Measurements from ENCODE around the gene DYNC1LI1.

The DYNC1LI1 gene

GRCh38 chr3:32570421-32571191, at the start of gene DYNC1LI1:
TSS of gene DYNC1LI1 (minus strand) at chr3:32570858. CDS start at chr3:32570770, 88 bp downstream.
- peak within 1 kb of the TSS; percentile 92 for H3K4me3 ChIP-seq (ENCODE audit: low read length)
- H3K27me3 ChIP-seq (ENCODE audit: control insufficient read depth, insufficient read depth, low read length) = no peaks in the 10 kb centered on the region
- no peaks in the 10 kb centered on the region for H3K9me3 ChIP-seq (ENCODE audit: control insufficient read depth, low read length)
- peaks cover 19% of the 10 kb centered on the region for H3K4me1 ChIP-seq (ENCODE audit: control insufficient read depth, insufficient read depth, low read length)
- H3K36me3 ChIP-seq (ENCODE audit: control insufficient read depth, insufficient read depth, low read length) = no peaks in the 10 kb centered on the region
- peak within 1 kb of the TSS; percentile 92 for H3K9ac ChIP-seq (ENCODE audit: low read length)

DNA sequence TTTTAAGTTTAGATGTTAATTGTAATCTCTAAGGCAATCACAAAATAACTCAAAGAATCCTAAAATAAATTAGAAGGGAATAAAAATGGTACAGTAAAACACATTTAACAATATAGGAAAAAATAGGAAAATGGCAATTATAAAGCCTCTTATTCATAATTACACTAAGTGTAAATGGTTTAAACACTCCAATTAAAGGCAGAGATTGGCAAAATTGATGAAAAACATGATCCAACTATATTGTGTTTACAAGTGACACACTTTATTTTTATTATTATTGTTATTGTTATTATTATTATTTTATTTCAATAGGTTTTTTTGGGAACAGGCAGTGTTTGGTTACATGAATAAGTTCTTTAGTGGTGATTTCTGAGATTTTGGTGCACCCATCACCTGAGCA, 48.7 kb upstream of the DYNC1LI1 start:
- H3K9me3 ChIP-seq (ENCODE audit: control insufficient read depth, low read length) = no peaks in the 10 kb centered on the region
- H3K4me1 ChIP-seq (ENCODE audit: control insufficient read depth, insufficient read depth, low read length) = no peaks in the 10 kb centered on the region
- H3K9ac ChIP-seq (ENCODE audit: low read length) = no peak overlapping the region
- no peak overlapping the region for H3K4me3 ChIP-seq (ENCODE audit: low read length)
- no peaks in the 10 kb centered on the region for H3K36me3 ChIP-seq (ENCODE audit: control insufficient read depth, insufficient read depth, low read length)
- H3K27me3 ChIP-seq (ENCODE audit: control insufficient read depth, insufficient read depth, low read length) = no peaks in the 10 kb centered on the region

- Histone ChIP-seq H3K27me3 (ENCODE audit: control insufficient read depth, insufficient read depth, low read length) (no peaks in the 10 kb centered on the region), H3K36me3 (ENCODE audit: control insufficient read depth, insufficient read depth, low read length) (no peaks in the 10 kb centered on the region), H3K9me3 (ENCODE audit: control insufficient read depth, low read length) (no peaks in the 10 kb centered on the region), H3K4me1 (ENCODE audit: control insufficient read depth, insufficient read depth, low read length) (no peaks in the 10 kb centered on the region), H3K9ac (ENCODE audit: low read length) (no peak overlapping the region), H3K4me3 (ENCODE audit: low read length) (no peak overlapping the region)
Observed at GRCh38 chr3:32616267-32616962, 45.8 kb upstream of the DYNC1LI1 start.

DNA sequence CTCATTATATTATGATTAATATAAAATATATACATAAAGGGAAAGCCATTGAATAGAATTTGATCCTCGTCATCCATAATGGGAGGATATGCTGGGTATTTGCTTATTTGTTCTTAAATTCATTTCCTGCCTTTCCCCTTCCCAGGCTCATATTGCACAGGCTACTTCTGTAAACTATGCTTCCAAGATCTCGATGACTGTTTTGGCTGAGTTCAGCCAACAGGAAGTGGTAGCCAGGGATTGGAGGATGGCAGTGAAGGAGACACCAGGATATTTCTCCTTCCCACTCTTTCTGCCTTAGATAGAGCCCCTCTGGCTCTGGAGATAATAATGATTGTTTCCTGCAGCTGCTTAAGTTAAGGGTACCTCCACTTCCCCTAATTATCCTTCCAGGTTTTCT, 44.3 kb upstream of the DYNC1LI1 start:
- no peak overlapping the region for H3K9ac ChIP-seq (ENCODE audit: low read length)
- no peaks in the 10 kb centered on the region for H3K36me3 ChIP-seq (ENCODE audit: control insufficient read depth, insufficient read depth, low read length)
- no peak overlapping the region for H3K4me3 ChIP-seq (ENCODE audit: low read length)
- H3K4me1 ChIP-seq (ENCODE audit: control insufficient read depth, insufficient read depth, low read length) = no peaks in the 10 kb centered on the region
- H3K9me3 ChIP-seq (ENCODE audit: control insufficient read depth, low read length) = no peaks in the 10 kb centered on the region
- no peaks in the 10 kb centered on the region for H3K27me3 ChIP-seq (ENCODE audit: control insufficient read depth, insufficient read depth, low read length)

DNA sequence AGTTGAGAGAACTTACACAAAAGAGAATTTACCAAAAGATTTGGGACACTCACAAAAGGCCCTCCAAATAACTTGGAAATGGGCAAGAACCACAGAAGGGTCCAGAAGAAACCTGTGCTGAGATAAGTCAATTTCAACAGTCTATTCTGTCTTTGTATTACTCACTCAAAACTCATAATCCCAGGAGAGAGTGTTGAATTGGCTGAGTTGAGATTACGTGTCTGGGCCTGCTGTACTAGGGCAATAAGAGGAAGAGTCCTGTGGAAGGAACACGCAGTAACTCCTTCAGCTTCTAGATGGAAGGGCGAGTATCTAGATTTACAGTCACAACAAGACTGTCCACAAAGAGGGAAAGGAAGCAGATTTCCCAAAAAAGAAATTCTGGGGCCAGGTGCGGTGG, 42.5 kb upstream of the DYNC1LI1 start:
- H3K4me3 ChIP-seq (ENCODE audit: low read length) = no peak overlapping the region
- no peaks in the 10 kb centered on the region for H3K4me1 ChIP-seq (ENCODE audit: control insufficient read depth, insufficient read depth, low read length)
- no peak overlapping the region for H3K9ac ChIP-seq (ENCODE audit: low read length)
- no peaks in the 10 kb centered on the region for H3K9me3 ChIP-seq (ENCODE audit: control insufficient read depth, low read length)
- no peaks in the 10 kb centered on the region for H3K36me3 ChIP-seq (ENCODE audit: control insufficient read depth, insufficient read depth, low read length)
- no peaks in the 10 kb centered on the region for H3K27me3 ChIP-seq (ENCODE audit: control insufficient read depth, insufficient read depth, low read length)

DNA sequence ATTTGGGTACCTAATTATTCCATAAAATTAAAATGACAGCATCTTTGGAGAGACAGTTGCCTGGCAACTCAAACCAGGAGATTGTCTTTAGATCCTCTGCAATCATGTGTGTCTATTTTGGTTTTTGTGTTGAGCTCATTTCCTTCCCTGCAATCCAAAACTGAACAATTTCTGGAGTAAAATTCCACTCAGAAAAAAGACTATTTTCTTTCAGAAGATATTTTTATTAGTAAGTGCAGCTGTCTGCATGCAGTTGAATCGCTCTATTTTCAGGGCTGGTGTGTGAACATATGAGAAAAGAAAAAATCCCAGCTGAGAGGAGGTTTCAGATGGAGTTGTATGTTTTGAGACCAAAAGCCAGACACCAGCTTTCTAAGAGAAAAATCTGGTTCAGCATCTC, 41.9 kb upstream of the DYNC1LI1 start:
- Histone ChIP-seq H3K9ac (ENCODE audit: low read length) (no peak overlapping the region), H3K36me3 (ENCODE audit: control insufficient read depth, insufficient read depth, low read length) (no peaks in the 10 kb centered on the region), H3K9me3 (ENCODE audit: control insufficient read depth, low read length) (no peaks in the 10 kb centered on the region), H3K4me3 (ENCODE audit: low read length) (no peak overlapping the region), H3K4me1 (ENCODE audit: control insufficient read depth, insufficient read depth, low read length) (no peaks in the 10 kb centered on the region), H3K27me3 (ENCODE audit: control insufficient read depth, insufficient read depth, low read length) (no peaks in the 10 kb centered on the region)

DNA sequence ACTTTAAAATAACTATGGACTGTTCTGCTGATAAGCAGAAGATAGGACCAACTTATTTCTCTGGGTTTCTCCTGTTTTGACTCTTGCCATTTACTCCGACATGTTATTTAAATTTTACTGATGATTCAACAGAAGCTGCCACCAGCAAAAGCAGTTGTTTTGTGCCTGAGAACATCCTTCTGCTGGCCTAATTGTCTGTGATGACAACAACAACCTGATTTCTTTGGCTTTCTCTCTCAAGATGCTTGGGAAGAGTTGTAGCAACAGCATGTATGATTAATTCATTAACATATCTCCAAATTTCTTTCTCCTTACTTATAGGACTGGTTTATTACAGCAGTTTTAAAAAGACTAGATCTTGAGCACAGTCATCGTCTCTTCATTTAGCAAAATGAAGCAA, 36.9 kb upstream of the DYNC1LI1 start:
- Histone ChIP-seq H3K9ac (ENCODE audit: low read length) (no peak overlapping the region), H3K27me3 (ENCODE audit: control insufficient read depth, insufficient read depth, low read length) (no peaks in the 10 kb centered on the region), H3K4me3 (ENCODE audit: low read length) (no peak overlapping the region), H3K4me1 (ENCODE audit: control insufficient read depth, insufficient read depth, low read length) (peaks cover 9% of the 10 kb centered on the region), H3K9me3 (ENCODE audit: control insufficient read depth, low read length) (no peaks in the 10 kb centered on the region), H3K36me3 (ENCODE audit: control insufficient read depth, insufficient read depth, low read length) (no peaks in the 10 kb centered on the region)

DNA sequence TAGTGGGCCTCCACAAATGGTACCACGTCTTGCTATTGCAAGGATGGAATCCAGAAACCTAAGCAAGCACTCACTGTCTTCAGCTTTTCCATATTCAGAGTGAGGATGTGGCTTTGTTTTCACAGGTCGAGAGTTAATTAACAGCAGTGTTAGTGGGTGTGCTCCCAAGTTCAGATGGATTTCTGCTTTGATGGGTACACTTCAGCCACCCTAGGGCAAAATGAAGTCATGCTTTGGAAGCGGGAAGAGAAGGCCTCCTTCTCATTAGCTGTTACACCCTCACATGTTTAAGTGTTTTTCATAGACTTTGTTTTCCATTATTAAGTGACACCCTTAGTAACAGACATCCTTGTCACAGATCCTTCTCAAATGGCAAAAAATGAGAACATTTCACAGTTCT, 36.3 kb upstream of the DYNC1LI1 start:
- peaks cover 9% of the 10 kb centered on the region for H3K4me1 ChIP-seq (ENCODE audit: control insufficient read depth, insufficient read depth, low read length)
- no peaks in the 10 kb centered on the region for H3K9me3 ChIP-seq (ENCODE audit: control insufficient read depth, low read length)
- H3K27me3 ChIP-seq (ENCODE audit: control insufficient read depth, insufficient read depth, low read length) = no peaks in the 10 kb centered on the region
- no peak overlapping the region for H3K9ac ChIP-seq (ENCODE audit: low read length)
- H3K36me3 ChIP-seq (ENCODE audit: control insufficient read depth, insufficient read depth, low read length) = no peaks in the 10 kb centered on the region
- no peak overlapping the region for H3K4me3 ChIP-seq (ENCODE audit: low read length)

DNA sequence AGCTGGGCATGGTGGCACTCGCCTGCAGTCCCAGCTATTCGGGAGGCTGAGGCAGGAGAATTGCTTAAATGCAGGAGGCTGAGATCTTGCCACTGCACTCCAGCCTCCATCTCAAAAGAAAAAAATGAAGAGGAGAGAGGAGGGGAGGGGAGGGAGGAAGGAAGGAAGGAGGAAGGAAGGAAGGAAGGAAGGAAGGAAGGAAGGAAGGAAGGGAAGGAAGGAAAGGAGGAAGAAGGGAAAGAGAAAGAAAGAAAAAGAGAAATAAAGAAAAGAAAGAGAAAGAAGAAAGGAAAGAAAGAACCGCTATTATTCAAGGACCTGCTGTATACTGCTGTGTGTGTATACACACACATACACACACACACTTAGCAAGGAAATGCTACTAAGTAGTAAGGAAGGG, 35.6 kb upstream of the DYNC1LI1 start:
- H3K4me1 ChIP-seq (ENCODE audit: control insufficient read depth, insufficient read depth, low read length) = peaks cover 9% of the 10 kb centered on the region
- no peaks in the 10 kb centered on the region for H3K36me3 ChIP-seq (ENCODE audit: control insufficient read depth, insufficient read depth, low read length)
- no peak overlapping the region for H3K9ac ChIP-seq (ENCODE audit: low read length)
- no peaks in the 10 kb centered on the region for H3K27me3 ChIP-seq (ENCODE audit: control insufficient read depth, insufficient read depth, low read length)
- H3K9me3 ChIP-seq (ENCODE audit: control insufficient read depth, low read length) = no peaks in the 10 kb centered on the region
- no peak overlapping the region for H3K4me3 ChIP-seq (ENCODE audit: low read length)

DNA sequence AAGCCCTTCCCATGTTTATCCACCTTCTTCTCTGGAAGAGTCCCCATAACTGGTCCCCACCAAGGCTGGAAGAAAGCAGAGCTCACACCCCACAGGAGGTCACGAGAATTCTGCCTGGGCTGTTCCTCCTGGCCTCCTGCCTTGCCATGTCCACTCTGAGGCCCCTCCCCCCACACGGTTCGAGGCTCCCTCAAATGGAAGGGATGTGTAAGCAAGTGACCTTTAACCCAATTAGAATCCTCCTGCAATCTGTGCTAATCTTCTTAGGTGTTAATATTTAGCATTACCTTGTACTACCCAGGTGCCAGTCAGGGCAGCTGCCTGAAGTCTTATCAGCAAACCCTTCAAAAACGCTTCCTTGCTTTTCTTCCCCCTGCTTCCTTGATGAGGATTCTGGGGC, 32.4 kb upstream of the DYNC1LI1 start:
- Histone ChIP-seq H3K4me3 (ENCODE audit: low read length) (no peak overlapping the region), H3K9ac (ENCODE audit: low read length) (no peak overlapping the region), H3K9me3 (ENCODE audit: control insufficient read depth, low read length) (no peaks in the 10 kb centered on the region), H3K36me3 (ENCODE audit: control insufficient read depth, insufficient read depth, low read length) (no peaks in the 10 kb centered on the region), H3K27me3 (ENCODE audit: control insufficient read depth, insufficient read depth, low read length) (no peaks in the 10 kb centered on the region), H3K4me1 (ENCODE audit: control insufficient read depth, insufficient read depth, low read length) (peaks cover 9% of the 10 kb centered on the region)

DNA sequence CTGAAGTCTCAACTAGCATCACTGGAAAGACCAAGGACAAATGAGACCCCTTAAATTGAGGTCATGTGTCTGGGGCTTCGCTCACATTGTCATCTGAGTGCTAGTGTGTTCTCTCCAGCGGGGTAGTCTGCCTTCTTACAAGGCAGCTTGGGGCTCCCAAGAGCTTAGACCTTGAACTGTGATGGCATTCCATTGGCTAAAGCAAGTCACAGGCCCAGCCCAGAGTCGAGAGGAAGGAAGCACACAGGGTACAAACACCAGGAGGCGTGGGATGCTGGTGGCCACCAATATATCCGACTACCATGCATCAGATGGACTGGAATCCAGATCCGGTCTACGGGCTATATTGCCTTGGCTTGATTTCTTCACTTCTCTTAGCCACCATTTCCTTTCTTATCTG, 31.5 kb upstream of the DYNC1LI1 start:
- Histone ChIP-seq H3K27me3 (ENCODE audit: control insufficient read depth, insufficient read depth, low read length) (no peaks in the 10 kb centered on the region), H3K9me3 (ENCODE audit: control insufficient read depth, low read length) (no peaks in the 10 kb centered on the region), H3K36me3 (ENCODE audit: control insufficient read depth, insufficient read depth, low read length) (no peaks in the 10 kb centered on the region), H3K4me1 (ENCODE audit: control insufficient read depth, insufficient read depth, low read length) (peaks cover 9% of the 10 kb centered on the region), H3K4me3 (ENCODE audit: low read length) (no peak overlapping the region), H3K9ac (ENCODE audit: low read length) (no peak overlapping the region)

DNA sequence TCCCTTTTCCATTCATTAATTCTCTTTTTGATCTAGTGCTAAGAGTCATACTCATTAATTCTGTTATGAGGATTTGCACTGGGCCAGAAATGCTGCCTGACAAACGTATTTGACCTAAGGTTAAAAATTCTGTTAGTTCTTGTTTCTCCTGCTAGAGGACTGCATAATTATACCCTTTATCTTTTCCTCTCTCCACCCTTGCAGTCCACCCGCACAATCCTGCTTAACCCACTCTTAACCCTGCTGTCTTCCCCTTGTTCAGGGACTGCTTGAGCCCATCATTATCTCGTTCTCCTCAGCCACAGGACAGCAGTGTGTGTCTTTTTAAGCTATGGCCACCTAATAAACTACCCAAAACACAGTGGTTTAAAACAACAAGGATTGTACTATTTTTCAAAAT, 31.1 kb upstream of the DYNC1LI1 start:
- H3K27me3 ChIP-seq (ENCODE audit: control insufficient read depth, insufficient read depth, low read length) = no peaks in the 10 kb centered on the region
- no peak overlapping the region for H3K4me3 ChIP-seq (ENCODE audit: low read length)
- no peaks in the 10 kb centered on the region for H3K36me3 ChIP-seq (ENCODE audit: control insufficient read depth, insufficient read depth, low read length)
- H3K4me1 ChIP-seq (ENCODE audit: control insufficient read depth, insufficient read depth, low read length) = peaks cover 9% of the 10 kb centered on the region
- no peaks in the 10 kb centered on the region for H3K9me3 ChIP-seq (ENCODE audit: control insufficient read depth, low read length)
- no peak overlapping the region for H3K9ac ChIP-seq (ENCODE audit: low read length)

Measured in mucosa of stomach (tissue), 1 donor.